Measurements from ENCODE around the gene CAPN10. TPM values are rescaled to one million over a fixed set of nuclear protein-coding genes. Genes with fewer than 3 reads are reported as not detected.

Gene CAPN10
- total and polyA plus RNA-seq, 2 donors (not counting 3 experiments of a cell fraction or from before 2014, with no cell fraction given): 25.2 to 39.9 TPM

DNA sequence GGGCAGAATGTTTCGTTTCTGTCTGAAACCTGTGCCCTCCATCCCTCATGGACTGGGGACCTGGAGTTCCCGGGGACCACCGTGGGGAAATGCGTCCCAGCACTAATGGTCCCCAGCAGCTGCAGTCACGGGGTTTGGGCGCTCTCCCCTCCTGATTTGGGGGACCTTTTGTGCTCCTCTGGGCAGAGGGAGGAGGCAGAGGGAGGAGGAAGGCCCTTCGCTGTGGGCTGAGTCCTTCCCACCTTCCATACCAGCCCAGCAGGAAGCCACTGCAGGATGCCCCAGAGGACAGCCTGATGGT, 41.9 kb downstream of the CAPN10 start:
- ChIA-PET CTCF (no interaction called here), POLR2A (no interaction called here)
- Histone ChIP-seq H3K79me2 (ENCODE audit: control insufficient read depth, insufficient read depth, low read length) (no peaks in the 10 kb centered on the region), H3K27ac (ENCODE audit: insufficient read depth, low read depth, low read length) (no peak overlapping the region), H3K36me3 (ENCODE audit: control insufficient read depth in 2 of 2, extremely low read depth in 1 of 2, insufficient read depth in 2 of 2, low read length in 2 of 2) (no peaks in the 10 kb centered on the region), H3K4me2 (ENCODE audit: insufficient read depth, low read length) (no peak overlapping the region), H4K20me1 (replicated peaks; ENCODE audit: control insufficient read depth, extremely low read depth, insufficient read depth, low read length) (no peaks in the 10 kb centered on the region), H3K9me1 (replicated peaks; ENCODE audit: control insufficient read depth, extremely low read depth, insufficient read depth, low read length) (no peaks in the 10 kb centered on the region), H3K4me1 (ENCODE audit: control insufficient read depth, extremely low read depth, insufficient read depth, low read length) (no peaks in the 10 kb centered on the region), H3K27me3 (ENCODE audit: control insufficient read depth in 2 of 2, insufficient read depth in 2 of 2, low read length in 2 of 2) (no peaks in the 10 kb centered on the region), H3K9me3 (replicated peaks; ENCODE audit: control insufficient read depth, insufficient read depth, low read length) (no peaks in the 10 kb centered on the region), H3K4me3 (replicated peaks in 1 of 3; ENCODE audit: insufficient read depth in 1 of 3, low read depth in 1 of 3, low read length in 3 of 3) (no peak overlapping the region), H3K9ac (replicated peaks; ENCODE audit: extremely low read depth, insufficient read depth, low read length) (no peak overlapping the region), H2AFZ (ENCODE audit: low read depth, low read length) (no peak overlapping the region)
- intact Hi-C loops (cut with micrococcal nuclease): no loop called here
- dilution Hi-C loops (cut with MboI; ENCODE audit: extremely low pct_ligation_motif_present, low sequenced_read_pairs): no loop called here
- DNase-seq (ENCODE audit: low read depth, low spot score) (no peak), FAIRE-seq (no peak)
- no TSS peak for BruUV-seq (replicated peaks)
- TF ChIP-seq, protein P1, sequence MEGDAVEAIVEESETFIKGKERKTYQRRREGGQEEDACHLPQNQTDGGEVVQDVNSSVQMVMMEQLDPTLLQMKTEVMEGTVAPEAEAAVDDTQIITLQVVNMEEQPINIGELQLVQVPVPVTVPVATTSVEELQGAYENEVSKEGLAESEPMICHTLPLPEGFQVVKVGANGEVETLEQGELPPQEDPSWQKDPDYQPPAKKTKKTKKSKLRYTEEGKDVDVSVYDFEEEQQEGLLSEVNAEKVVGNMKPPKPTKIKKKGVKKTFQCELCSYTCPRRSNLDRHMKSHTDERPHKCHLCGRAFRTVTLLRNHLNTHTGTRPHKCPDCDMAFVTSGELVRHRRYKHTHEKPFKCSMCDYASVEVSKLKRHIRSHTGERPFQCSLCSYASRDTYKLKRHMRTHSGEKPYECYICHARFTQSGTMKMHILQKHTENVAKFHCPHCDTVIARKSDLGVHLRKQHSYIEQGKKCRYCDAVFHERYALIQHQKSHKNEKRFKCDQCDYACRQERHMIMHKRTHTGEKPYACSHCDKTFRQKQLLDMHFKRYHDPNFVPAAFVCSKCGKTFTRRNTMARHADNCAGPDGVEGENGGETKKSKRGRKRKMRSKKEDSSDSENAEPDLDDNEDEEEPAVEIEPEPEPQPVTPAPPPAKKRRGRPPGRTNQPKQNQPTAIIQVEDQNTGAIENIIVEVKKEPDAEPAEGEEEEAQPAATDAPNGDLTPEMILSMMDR (IDR thresholded peaks at IDR 0.05; ENCODE audit: extremely low read depth in 1 of 2, insufficient read depth in 1 of 2, low read depth in 1 of 2, low read length in 2 of 2): no peak
- TF ChIP-seq MYC (IDR thresholded peaks at IDR 0.05; ENCODE audit: low read depth, low read length) (no peak), JUN (IDR thresholded peaks at IDR 0.05; ENCODE audit: borderline replicate concordance, insufficient read depth, insufficient read length, low read depth) (no peak), POLR2AphosphoS5 (IDR thresholded peaks at IDR 0.05; ENCODE audit: insufficient read depth, low read depth, low read length) (no peak), POLR2A (IDR thresholded peaks at IDR 0.05; ENCODE audit: low read depth, low read length) (no peak), GATA2 (IDR thresholded peaks at IDR 0.05; ENCODE audit: insufficient read depth, insufficient read length, low read depth, low read length) (no peak), FOS (IDR thresholded peaks at IDR 0.05; ENCODE audit: borderline replicate concordance, insufficient read depth, low read length) (no peak), EZH2 (IDR thresholded peaks at IDR 0.05; ENCODE audit: borderline replicate concordance, low read depth, low read length, severe bottlenecking) (no peak)
- TF ChIP-seq, protein P2, sequence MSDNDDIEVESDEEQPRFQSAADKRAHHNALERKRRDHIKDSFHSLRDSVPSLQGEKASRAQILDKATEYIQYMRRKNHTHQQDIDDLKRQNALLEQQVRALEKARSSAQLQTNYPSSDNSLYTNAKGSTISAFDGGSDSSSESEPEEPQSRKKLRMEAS (IDR thresholded peaks at IDR 0.05; ENCODE audit: insufficient read depth, insufficient read length): no peak

Measured in endothelial cell of umbilical vein (primary cell).